GM10248 (cell line): ENCODE results near the gene XPNPEP1.

ENCODE experiments used
- CTCF ChIA-PET: fragments of 300-600 bp; sonication (Branson Sonifier 250); formaldehyde crosslinking; extraction: SDS; loops from one replicate; lab custom pipeline; 2021; ENCODE audit warnings: antibody characterized with exemption; lab: Yijun Ruan, JAX
- POLR2A ChIA-PET: fragments of 350-650 bp; sonication (Branson Sonifier 250); formaldehyde crosslinking; extraction: SDS; loops from one replicate; lab custom pipeline; 2020; ENCODE audit warnings: antibody characterized with exemption; lab: Yijun Ruan, JAX
- DNase-seq: peaks from one replicate; pipeline ENCODE4 v3.0.0; 2012; ENCODE audit errors: extremely low spot score
- TF ChIP-seq, protein P1 (sequence below): IDR thresholded peaks from 2 replicates; pipeline ENCODE4 v1.5.1; 2012; ENCODE audit warnings: mild to moderate bottlenecking, low read depth; ENCODE audit errors: extremely low read depth, missing control alignments, control extremely low read depth

The XPNPEP1 gene

DNA sequence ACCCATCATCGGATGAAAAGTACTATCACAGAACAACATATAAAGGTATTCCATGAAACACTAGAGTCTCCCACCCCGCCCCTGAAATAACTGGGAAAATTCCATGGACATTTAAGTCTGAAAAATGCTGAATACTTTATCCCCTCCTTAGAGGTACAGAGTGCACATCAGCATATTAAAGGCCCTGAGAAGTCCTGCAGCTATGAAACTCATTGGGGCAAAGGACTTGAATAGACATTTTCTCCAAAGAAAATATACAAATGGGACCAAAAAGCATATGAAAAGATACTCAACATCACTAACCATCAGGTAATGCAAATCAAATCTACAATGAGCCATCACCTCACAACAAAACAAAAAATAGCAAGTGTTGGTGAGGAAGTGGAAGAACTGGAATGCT, 18.9 kb downstream of the XPNPEP1 start:
- TF ChIP-seq, protein P1, sequence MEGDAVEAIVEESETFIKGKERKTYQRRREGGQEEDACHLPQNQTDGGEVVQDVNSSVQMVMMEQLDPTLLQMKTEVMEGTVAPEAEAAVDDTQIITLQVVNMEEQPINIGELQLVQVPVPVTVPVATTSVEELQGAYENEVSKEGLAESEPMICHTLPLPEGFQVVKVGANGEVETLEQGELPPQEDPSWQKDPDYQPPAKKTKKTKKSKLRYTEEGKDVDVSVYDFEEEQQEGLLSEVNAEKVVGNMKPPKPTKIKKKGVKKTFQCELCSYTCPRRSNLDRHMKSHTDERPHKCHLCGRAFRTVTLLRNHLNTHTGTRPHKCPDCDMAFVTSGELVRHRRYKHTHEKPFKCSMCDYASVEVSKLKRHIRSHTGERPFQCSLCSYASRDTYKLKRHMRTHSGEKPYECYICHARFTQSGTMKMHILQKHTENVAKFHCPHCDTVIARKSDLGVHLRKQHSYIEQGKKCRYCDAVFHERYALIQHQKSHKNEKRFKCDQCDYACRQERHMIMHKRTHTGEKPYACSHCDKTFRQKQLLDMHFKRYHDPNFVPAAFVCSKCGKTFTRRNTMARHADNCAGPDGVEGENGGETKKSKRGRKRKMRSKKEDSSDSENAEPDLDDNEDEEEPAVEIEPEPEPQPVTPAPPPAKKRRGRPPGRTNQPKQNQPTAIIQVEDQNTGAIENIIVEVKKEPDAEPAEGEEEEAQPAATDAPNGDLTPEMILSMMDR: no peak
- no peak for DNase-seq
- ChIA-PET POLR2A (no interaction called here), CTCF (interaction anchor here (1.8 to 2.8 kb wide), 3 partner anchors 9 to 23 kb away, joined by 6 to 28 read pairs (median 6); no protein-coding TSS in a partner anchor)

DNA sequence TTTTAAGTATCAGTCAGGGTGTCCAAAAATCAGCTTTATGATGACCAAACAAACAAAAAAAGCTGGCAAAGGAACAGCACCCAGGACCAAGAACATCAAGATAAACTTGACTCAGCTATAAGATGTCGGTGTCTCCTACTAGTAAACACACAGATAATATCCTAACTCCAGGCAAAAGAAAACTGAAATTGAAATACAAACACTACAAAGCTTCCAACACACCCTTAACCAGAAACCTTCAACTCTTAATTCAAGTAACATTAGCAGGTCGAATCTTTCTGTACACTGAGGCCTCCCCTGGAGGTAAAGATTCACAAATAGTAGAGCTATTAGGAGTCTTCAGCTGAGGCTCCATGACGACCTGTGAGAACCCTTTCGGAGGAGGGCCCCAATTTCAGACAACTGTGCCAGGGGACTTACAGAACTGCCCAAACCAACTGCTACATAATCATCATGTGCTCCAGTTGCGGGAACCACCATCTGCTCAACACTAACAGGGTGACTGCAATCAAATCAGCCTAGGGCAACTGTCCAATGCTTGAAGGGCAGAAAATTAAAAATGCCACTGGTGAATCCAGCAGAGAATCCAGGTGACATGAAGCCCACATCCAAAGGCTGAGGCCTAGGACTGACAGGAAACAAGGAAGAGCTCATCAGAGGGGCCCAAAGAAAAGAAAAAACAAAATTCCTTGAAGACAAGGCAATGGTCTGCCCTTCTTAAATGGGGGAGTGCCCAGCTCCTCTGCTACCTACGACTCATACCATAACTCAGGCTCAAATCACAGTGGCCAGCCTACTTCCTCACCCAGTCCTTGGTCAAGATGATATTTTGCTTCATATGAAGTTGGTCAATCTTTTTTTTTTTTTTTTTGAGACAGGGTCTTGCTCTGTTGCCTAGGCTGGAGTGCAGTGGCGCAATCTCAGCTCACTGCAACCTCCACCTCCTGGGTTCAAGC, 20.0 kb downstream of the XPNPEP1 start:
- DNase-seq: no peak
- ChIA-PET CTCF (interaction anchor here (1.0 to 2.8 kb wide), 7 partner anchors 9 to 769 kb away, joined by 3 to 28 read pairs (median 5); no protein-coding TSS in a partner anchor), POLR2A (interaction anchor here (0.7 kb wide), 1 partner anchor 1026 kb away, joined by 4 read pairs; no protein-coding TSS in a partner anchor)
- TF ChIP-seq, protein P1: no peak

DNA sequence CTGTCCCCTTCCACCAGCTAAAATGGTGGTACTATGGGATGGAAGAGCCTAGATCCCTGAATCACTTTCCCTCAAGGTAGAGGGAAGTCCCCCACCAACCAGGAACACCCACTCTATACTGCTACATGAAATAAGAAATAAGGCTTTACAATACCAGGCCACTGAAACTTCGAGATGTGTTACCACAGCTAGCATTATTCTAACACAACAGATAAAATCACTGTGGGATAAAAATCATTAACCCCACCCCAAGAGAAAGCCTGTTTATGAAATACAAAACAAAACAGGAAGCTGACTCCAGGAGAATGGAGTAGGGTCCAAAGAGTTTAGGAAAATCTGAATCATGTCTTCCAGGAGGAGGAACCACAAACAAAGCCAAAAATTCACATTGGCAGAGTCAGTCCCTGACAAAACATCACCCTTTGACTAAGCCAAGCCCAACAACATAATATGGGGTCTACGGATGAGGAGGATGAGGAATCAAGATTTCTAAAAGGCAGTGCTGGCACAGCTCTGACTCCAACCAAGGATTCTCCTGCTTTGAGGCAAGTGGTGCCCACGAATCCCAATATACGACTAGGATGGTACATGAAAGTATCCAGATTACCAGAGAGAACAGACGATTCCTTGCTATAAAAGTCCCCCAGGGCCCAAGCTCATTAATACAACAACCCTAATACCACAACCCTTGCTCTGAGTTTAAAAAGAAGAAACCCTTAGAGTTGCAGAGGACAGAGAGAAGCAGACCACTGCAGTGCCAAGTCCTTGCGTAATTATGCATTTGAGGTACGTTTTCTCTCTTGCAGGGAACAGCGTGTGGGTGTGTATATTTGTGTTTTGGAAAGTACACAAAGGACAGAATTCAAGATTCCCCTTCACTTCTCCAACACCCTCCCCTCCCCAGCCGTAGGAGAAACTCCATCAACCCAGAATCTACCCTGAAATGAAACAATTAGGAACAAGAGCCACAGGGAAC, 23.7 kb downstream of the XPNPEP1 start:
- CTCF ChIA-PET: interaction anchor here (1.3 to 5.0 kb wide), 4 partner anchors 11 to 29 kb away, joined by 3 to 60 read pairs (median 4); no protein-coding TSS in a partner anchor
- TF ChIP-seq, protein P1: no peak
- POLR2A ChIA-PET: no interaction called here
- no peak for DNase-seq

DNA sequence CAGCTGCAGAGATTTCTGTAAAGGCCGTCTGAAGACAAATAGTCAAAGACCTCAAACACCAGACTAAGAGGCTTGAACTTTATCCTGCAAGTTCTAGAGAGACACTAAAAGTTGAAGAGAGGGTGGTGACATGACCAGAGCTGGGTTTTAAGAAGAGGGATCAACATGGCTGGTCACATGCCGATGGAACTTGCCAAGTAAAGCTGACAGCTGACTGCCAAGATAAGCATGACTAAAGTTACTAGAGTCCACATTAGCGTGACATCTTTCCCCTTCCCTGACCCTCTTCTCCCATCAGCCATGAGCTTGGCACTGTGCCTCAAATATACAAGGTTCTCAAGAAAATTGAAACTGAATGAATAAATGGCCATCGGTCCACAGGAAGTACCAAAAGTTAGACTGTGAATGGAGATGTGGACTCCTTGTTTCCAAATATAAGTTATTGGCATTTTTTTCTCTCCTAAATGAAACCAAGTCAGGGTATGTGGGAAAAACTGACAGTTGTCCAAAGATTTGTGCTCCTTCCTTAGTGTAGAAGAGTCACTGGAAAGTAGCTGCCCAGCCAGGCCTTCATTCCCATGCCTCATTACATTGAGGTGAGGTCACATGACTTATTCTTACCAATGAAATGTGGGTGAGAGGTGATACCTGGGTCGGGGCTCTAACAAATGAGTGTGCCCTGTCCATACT, 24.5 kb downstream of the XPNPEP1 start:
- CTCF ChIA-PET: interaction anchor here (1.3 to 5.0 kb wide), 6 partner anchors 11 to 33 kb away, joined by 3 to 60 read pairs (median 4); no protein-coding TSS in a partner anchor
- POLR2A ChIA-PET: no interaction called here
- TF ChIP-seq, protein P1: no peak
- no peak for DNase-seq

DNA sequence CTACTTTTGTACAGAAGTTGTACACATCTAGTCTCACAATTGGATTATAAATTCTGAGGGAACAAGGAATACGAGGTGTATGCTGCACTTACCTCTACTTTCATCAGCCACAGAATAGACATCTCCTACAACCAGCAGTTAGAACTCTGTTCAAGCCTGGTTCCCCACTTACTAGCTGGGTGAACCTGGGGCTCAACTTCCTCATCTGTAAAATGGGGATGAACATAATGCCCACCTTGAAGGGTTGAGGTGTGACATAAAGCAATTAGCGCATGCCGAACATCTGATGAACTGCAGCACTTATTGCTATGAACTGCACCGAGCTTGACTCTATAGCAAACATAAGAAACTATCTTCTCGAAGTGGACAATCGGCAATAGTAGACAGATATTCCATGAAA, 25.3 kb downstream of the XPNPEP1 start:
- no peak for DNase-seq
- TF ChIP-seq, protein P1: no peak
- ChIA-PET CTCF (interaction anchor here (1.1 to 5.0 kb wide), 7 partner anchors 11 to 46 kb away, joined by 3 to 60 read pairs (median 4); no protein-coding TSS in a partner anchor), POLR2A (no interaction called here)
